Endothelial cell of umbilical vein (primary cell): ENCODE measurements around the gene LDLRAD3. TPM values are rescaled to one million over a fixed set of nuclear protein-coding genes. Genes with fewer than 3 reads are reported as not detected.

ENCODE experiments used
- BruUV-seq: library from RNA; stranded (reverse); fragments of 400-500 nt; replicated peaks from 2 replicates; lab custom pipeline; 2021; lab: Mats Ljungman, UMichigan
- CTCF ChIA-PET: fragments of 300-600, 350-600 bp; sonication (Branson Sonifier 250); formaldehyde crosslinking; loops from one replicate; lab custom pipeline; 2021; ENCODE audit warnings: antibody characterized with exemption, inconsistent platforms; lab: Charles Lee
- POLR2A ChIA-PET: fragments of 300-600, 350-600 bp; sonication (Branson Sonifier 250); formaldehyde crosslinking; loops from one replicate; lab custom pipeline; 2021; ENCODE audit warnings: antibody characterized with exemption, inconsistent platforms; lab: Charles Lee
- DNase-seq: peaks from one replicate; pipeline ENCODE4 v3.0.0-alpha.2; 2011; ENCODE audit warnings: low read depth, low spot score
- FAIRE-seq: peaks from 2 replicates; lab custom pipeline; 2011; peaks lifted over from hg19 to GRCh38; lab: Jason Lieb, UNC
- H2AFZ ChIP-seq: 2 replicates; pipeline ENCODE4 v1.6.0; 2012; ENCODE audit warnings: low read depth, low read length, control low read depth, inconsistent platforms
- H3K27ac ChIP-seq: 2 replicates; pipeline ENCODE4 v1.5.1; 2011; ENCODE audit warnings: low read depth, mild to moderate bottlenecking, control low read depth, low read length, moderate library complexity; ENCODE audit not compliant: insufficient read depth
- H3K27me3 ChIP-seq, 2 experiments: 2 replicates each; pipeline versions ENCODE4 v1.6.0 to v1.6.1; 2011; ENCODE audit warnings: low read length in 2 of 2, mixed read lengths in 1 of 2; ENCODE audit not compliant: control insufficient read depth in 2 of 2, insufficient read depth in 2 of 2
- H3K36me3 ChIP-seq, 2 experiments: 2 replicates in 1 of 2; 3 replicates in 1 of 2; pipeline ENCODE4 v1.5.1; 2011; ENCODE audit warnings: low read length in 2 of 2, mild to moderate bottlenecking in 1 of 2, moderate library complexity in 1 of 2; ENCODE audit not compliant: control insufficient read depth in 2 of 2, insufficient read depth in 2 of 2; ENCODE audit errors: extremely low read depth in 1 of 2
- H3K4me1 ChIP-seq: 3 replicates; pipeline ENCODE4 v1.5.1; 2011; ENCODE audit warnings: mild to moderate bottlenecking, low read length; ENCODE audit not compliant: control insufficient read depth, insufficient read depth; ENCODE audit errors: extremely low read depth
- H3K4me2 ChIP-seq: 2 replicates; pipeline ENCODE4 v1.6.1; 2011; ENCODE audit warnings: low read length, control low read depth, mixed read lengths; ENCODE audit not compliant: insufficient read depth
- H3K4me3 ChIP-seq, 3 experiments: fragments of 200-600 bp in 1 of 3; sonication (generic), shearing (Covaris generic) in 1 of 3; replicated peaks in 1 of 3; 2 replicates each; pipeline ENCODE4 v1.5.1; 2011 to 2016; ENCODE audit warnings: control low read depth in 3 of 3, low read length in 3 of 3, mild to moderate bottlenecking in 2 of 3, inconsistent platforms in 1 of 3, low read depth in 1 of 3, moderate library complexity in 1 of 3; ENCODE audit not compliant: insufficient read depth in 1 of 3
- H3K79me2 ChIP-seq: 2 replicates; pipeline ENCODE4 v1.6.0; 2012; ENCODE audit warnings: low read length, inconsistent platforms; ENCODE audit not compliant: control insufficient read depth, insufficient read depth
- H3K9ac ChIP-seq: replicated peaks from 2 replicates; pipeline ENCODE3; 2011; ENCODE audit warnings: low read length, control low read depth; ENCODE audit not compliant: insufficient read depth; ENCODE audit errors: extremely low read depth
- H3K9me1 ChIP-seq: replicated peaks from 3 replicates; pipeline ENCODE4 v1.6.0; 2011; ENCODE audit warnings: mild to moderate bottlenecking, low read length; ENCODE audit not compliant: control insufficient read depth, insufficient read depth; ENCODE audit errors: extremely low read depth
- H3K9me3 ChIP-seq: replicated peaks from 2 replicates; pipeline ENCODE4 v1.5.1; 2012; ENCODE audit warnings: low read length, inconsistent platforms; ENCODE audit not compliant: control insufficient read depth, insufficient read depth
- H4K20me1 ChIP-seq: replicated peaks from 2 replicates; pipeline ENCODE3; 2011; ENCODE audit warnings: mild to moderate bottlenecking, low read length; ENCODE audit not compliant: control insufficient read depth, insufficient read depth; ENCODE audit errors: extremely low read depth
- GATA2 ChIP-seq: IDR thresholded peaks from 2 replicates; pipeline ENCODE4 v1.7.0; 2011; ENCODE audit warnings: low read depth, mild to moderate bottlenecking, moderate library complexity, mixed read lengths, low read length; ENCODE audit not compliant: insufficient read length, insufficient read depth
- JUN ChIP-seq: IDR thresholded peaks from 2 replicates; pipeline ENCODE4 v1.6.1; 2011; ENCODE audit warnings: borderline replicate concordance, low read depth; ENCODE audit not compliant: insufficient read length, insufficient read depth
- MYC ChIP-seq: IDR thresholded peaks from one replicate; pipeline ENCODE4 v1.6.1; 2011; ENCODE audit warnings: mild to moderate bottlenecking, low read depth, low read length
- POLR2A ChIP-seq: IDR thresholded peaks from 2 replicates; pipeline ENCODE4 v1.6.1; 2012; ENCODE audit warnings: low read depth, mild to moderate bottlenecking, control low read depth, low read length
- POLR2AphosphoS5 ChIP-seq: IDR thresholded peaks from 2 replicates; pipeline ENCODE4 v1.6.1; 2012; ENCODE audit warnings: low read depth, mild to moderate bottlenecking, control low read depth, low read length, moderate library complexity; ENCODE audit not compliant: insufficient read depth
- dilution Hi-C: fragments of 300-500 bp; cut with MboI; formaldehyde crosslinking; loops from one replicate; pipeline ENCODE4 v1.15.0; 2019; ENCODE audit warnings: low sequenced_read_pairs; ENCODE audit not compliant: extremely low pct_ligation_motif_present
- intact Hi-C: fragments of 100-400 bp; cut with micrococcal nuclease; formaldehyde crosslinking; loops from one replicate; pipeline ENCODE4 v1.10.0; 2022
- polyA plus RNA-seq, 4 experiments: library from polyadenylated mRNA; depleted of rRNA in 3 of 4; stranded (reverse) in 3 of 4; unstranded in 1 of 4; fragments of >200 nt; gene quantifications; 2 replicates each; pipeline versions ENCODE4 v1.2.1 to v1.2.3, GENCODE V29; 2011 to 2012; ENCODE audit warnings: missing spikeins in 1 of 4
- total RNA-seq: library from RNA; stranded (reverse); gene quantifications from 2 replicates; pipeline ENCODE4 v1.2.3, GENCODE V29; 2021
- TF ChIP-seq, protein P1 (sequence below), 2 donors: IDR thresholded peaks; 1 replicate in 1 of 2; 2 replicates in 1 of 2; pipeline ENCODE4 v1.5.1; 2011; ENCODE audit warnings: low read length in 2 of 2, mild to moderate bottlenecking in 2 of 2, moderate library complexity in 2 of 2, control low read depth in 1 of 2, inconsistent platforms in 1 of 2, low read depth in 1 of 2; ENCODE audit not compliant: insufficient read depth in 1 of 2; ENCODE audit errors: extremely low read depth in 1 of 2

Gene LDLRAD3
- total and polyA plus RNA-seq, 2 donors (not counting 3 experiments of a cell fraction or from before 2014, with no cell fraction given): 17.9 to 25.1 TPM

DNA sequence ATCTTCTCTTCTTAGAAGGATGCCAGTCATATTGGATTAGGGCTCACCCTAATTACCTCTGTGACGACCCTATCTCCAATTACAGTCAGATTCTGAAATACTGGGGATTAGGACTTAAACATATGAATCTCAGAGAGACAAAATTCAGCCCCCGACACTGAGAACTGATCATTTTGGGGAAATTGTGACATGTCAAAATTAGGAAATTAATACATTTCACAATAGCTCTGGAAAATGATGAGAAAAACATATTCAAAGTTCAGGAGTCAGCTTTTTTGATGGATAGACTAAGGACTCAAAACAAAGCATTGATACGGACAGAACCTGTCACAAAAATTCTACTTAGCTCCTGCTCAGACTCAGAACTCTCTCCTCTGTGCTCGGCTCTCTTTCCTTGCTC, 304.6 kb downstream of the LDLRAD3 start:
- CTCF ChIA-PET: interaction anchor here (1.3 to 3.2 kb wide), 7 partner anchors 10 to 561 kb away, joined by 3 to 28 read pairs (median 5); no protein-coding TSS in a partner anchor
- no peaks in the 10 kb centered on the region for H3K36me3 ChIP-seq
- no peaks in the 10 kb centered on the region for H3K9me1 ChIP-seq
- no peaks in the 10 kb centered on the region for H3K4me1 ChIP-seq
- H3K4me2 ChIP-seq: no peak overlapping the region
- H3K27ac ChIP-seq: no peak overlapping the region
- FAIRE-seq (no peak), DNase-seq (no peak)
- H2AFZ ChIP-seq: no peak overlapping the region
- no peak overlapping the region for H3K9ac ChIP-seq
- peaks cover 6 to 13% of the 10 kb centered on the region in 2 experiments for H3K27me3 ChIP-seq
- H3K9me3 ChIP-seq: no peaks in the 10 kb centered on the region
- dilution Hi-C loops: no loop called here
- H3K79me2 ChIP-seq: no peaks in the 10 kb centered on the region
- POLR2A ChIA-PET: no interaction called here
- H3K4me3 ChIP-seq: no peak overlapping the region
- H4K20me1 ChIP-seq: no peaks in the 10 kb centered on the region
- TF ChIP-seq GATA2 (no peak), POLR2A (no peak), MYC (no peak), POLR2AphosphoS5 (no peak), JUN (no peak)
- TF ChIP-seq, protein P1, sequence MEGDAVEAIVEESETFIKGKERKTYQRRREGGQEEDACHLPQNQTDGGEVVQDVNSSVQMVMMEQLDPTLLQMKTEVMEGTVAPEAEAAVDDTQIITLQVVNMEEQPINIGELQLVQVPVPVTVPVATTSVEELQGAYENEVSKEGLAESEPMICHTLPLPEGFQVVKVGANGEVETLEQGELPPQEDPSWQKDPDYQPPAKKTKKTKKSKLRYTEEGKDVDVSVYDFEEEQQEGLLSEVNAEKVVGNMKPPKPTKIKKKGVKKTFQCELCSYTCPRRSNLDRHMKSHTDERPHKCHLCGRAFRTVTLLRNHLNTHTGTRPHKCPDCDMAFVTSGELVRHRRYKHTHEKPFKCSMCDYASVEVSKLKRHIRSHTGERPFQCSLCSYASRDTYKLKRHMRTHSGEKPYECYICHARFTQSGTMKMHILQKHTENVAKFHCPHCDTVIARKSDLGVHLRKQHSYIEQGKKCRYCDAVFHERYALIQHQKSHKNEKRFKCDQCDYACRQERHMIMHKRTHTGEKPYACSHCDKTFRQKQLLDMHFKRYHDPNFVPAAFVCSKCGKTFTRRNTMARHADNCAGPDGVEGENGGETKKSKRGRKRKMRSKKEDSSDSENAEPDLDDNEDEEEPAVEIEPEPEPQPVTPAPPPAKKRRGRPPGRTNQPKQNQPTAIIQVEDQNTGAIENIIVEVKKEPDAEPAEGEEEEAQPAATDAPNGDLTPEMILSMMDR (IDR thresholded peaks at IDR 0.05; ENCODE audit: extremely low read depth in 1 of 2, insufficient read depth in 1 of 2, low read depth in 1 of 2, low read length in 2 of 2): no peak
- BruUV-seq: no TSS peak
- intact Hi-C loops: no loop called here

DNA sequence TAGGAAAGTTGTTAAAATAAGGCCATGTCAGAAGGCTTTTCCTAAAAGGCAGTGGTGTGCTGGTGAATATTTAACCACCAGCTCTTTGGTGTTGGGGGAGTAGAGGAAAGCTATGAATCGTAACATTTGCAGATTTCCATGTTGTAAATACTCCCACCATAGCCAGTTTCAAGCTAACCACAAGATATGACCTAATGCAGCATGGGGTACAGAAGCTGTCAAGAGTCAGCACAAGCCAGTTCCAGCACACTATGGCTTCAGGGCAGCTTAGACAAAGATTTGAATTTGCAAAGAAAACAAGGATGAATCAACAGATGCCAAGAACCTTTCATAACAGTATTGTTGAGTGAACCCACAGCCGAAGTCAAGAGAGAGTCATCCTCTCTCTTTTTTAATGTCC, 305.4 kb downstream of the LDLRAD3 start:
- no peak overlapping the region for H3K9ac ChIP-seq
- H3K4me2 ChIP-seq: no peak overlapping the region
- no peak for FAIRE-seq
- dilution Hi-C loops (no loop called here), intact Hi-C loops (no loop called here)
- no peaks in the 10 kb centered on the region for H3K9me1 ChIP-seq
- no peak for TF ChIP-seq JUN
- ChIA-PET POLR2A (no interaction called here), CTCF (interaction anchor here (0.8 to 3.2 kb wide), 8 partner anchors 9 to 561 kb away, joined by 3 to 28 read pairs (median 4); no protein-coding TSS in a partner anchor)
- no peaks in the 10 kb centered on the region for H3K4me1 ChIP-seq
- no TSS peak for BruUV-seq
- no peaks in the 10 kb centered on the region for H4K20me1 ChIP-seq
- H2AFZ ChIP-seq: no peak overlapping the region
- H3K9me3 ChIP-seq: no peaks in the 10 kb centered on the region
- H3K27ac ChIP-seq: no peak overlapping the region
- no peak overlapping the region for H3K4me3 ChIP-seq
- no peaks in the 10 kb centered on the region for H3K79me2 ChIP-seq
- H3K27me3 ChIP-seq: peaks cover 6 to 13% of the 10 kb centered on the region in 2 experiments
- no peak for DNase-seq
- no peaks in the 10 kb centered on the region for H3K36me3 ChIP-seq
